DND-41 (cell line): ENCODE data around the gene CARD14.

Experiments
- ATAC-seq: fragments of 200-7000 bp; cut with Tn5 transposase; 3 replicates; pipeline ENCODE4 v1.9.1; 2021; ENCODE audit warnings: low read depth; ENCODE audit not compliant: insufficient read depth
- DNase-seq: peaks from one replicate; pipeline ENCODE4 v3.0.0-alpha.2; 2020
- H2AFZ ChIP-seq: 2 replicates; pipeline ENCODE4 v1.6.0; 2012; ENCODE audit warnings: low read depth, low read length
- H3K27ac ChIP-seq: 2 replicates; pipeline ENCODE4 v1.5.1; 2012; ENCODE audit warnings: low read length, inconsistent platforms
- H3K27me3 ChIP-seq: fragments of 200-600 bp; sonication (generic); 2 replicates; pipeline ENCODE4 v1.6.0; 2012; ENCODE audit warnings: low read length, mild to moderate bottlenecking, inconsistent platforms; ENCODE audit not compliant: insufficient read depth, poor library complexity
- H3K36me3 ChIP-seq: 2 replicates; pipeline ENCODE4 v1.5.1; 2012; ENCODE audit warnings: low read length, inconsistent platforms; ENCODE audit not compliant: insufficient read depth
- H3K4me1 ChIP-seq: 2 replicates; pipeline ENCODE4 v1.5.1; 2012; ENCODE audit warnings: mild to moderate bottlenecking, low read length; ENCODE audit not compliant: insufficient read depth
- H3K4me2 ChIP-seq: 2 replicates; pipeline ENCODE4 v1.6.0; 2012; ENCODE audit warnings: mild to moderate bottlenecking, moderate library complexity, low read length, inconsistent platforms; ENCODE audit not compliant: insufficient read depth
- H3K4me3 ChIP-seq, 2 experiments: fragments of 200-600 bp in 1 of 2; shearing (Covaris generic) in 1 of 2; 2 replicates each; pipeline ENCODE4 v1.5.1; 2012 to 2016; ENCODE audit warnings: inconsistent platforms in 2 of 2, low read length in 2 of 2, mild to moderate bottlenecking in 2 of 2, low read depth in 1 of 2, moderate library complexity in 1 of 2
- H3K79me2 ChIP-seq: 2 replicates; pipeline ENCODE4 v1.6.0; 2012; ENCODE audit warnings: low read length, inconsistent platforms; ENCODE audit not compliant: insufficient read depth
- H3K9ac ChIP-seq: 2 replicates; pipeline ENCODE4 v1.6.0; 2012; ENCODE audit warnings: low read depth, mild to moderate bottlenecking, inconsistent platforms, low read length, moderate library complexity
- H3K9me3 ChIP-seq: 2 replicates; pipeline ENCODE4 v1.5.1; 2012; ENCODE audit warnings: low read length, moderate library complexity, mild to moderate bottlenecking, inconsistent platforms; ENCODE audit not compliant: insufficient read depth, severe bottlenecking
- H4K20me1 ChIP-seq: 2 replicates; pipeline ENCODE4 v1.6.0; 2012; ENCODE audit warnings: low read length; ENCODE audit not compliant: insufficient read depth
- EZH2 ChIP-seq: IDR thresholded peaks from 3 replicates; pipeline ENCODE4 v1.6.1; 2012; ENCODE audit warnings: borderline replicate concordance, low read depth, mild to moderate bottlenecking, moderate library complexity, low read length, inconsistent platforms; ENCODE audit not compliant: severe bottlenecking
- TF ChIP-seq, protein P1 (sequence below): IDR thresholded peaks from 2 replicates; pipeline ENCODE4 v1.5.1; 2012; ENCODE audit warnings: borderline replicate concordance, low read length, moderate library complexity, mild to moderate bottlenecking; ENCODE audit not compliant: poor library complexity, severe bottlenecking; ENCODE audit errors: extremely low read depth

Gene CARD14

DNA sequence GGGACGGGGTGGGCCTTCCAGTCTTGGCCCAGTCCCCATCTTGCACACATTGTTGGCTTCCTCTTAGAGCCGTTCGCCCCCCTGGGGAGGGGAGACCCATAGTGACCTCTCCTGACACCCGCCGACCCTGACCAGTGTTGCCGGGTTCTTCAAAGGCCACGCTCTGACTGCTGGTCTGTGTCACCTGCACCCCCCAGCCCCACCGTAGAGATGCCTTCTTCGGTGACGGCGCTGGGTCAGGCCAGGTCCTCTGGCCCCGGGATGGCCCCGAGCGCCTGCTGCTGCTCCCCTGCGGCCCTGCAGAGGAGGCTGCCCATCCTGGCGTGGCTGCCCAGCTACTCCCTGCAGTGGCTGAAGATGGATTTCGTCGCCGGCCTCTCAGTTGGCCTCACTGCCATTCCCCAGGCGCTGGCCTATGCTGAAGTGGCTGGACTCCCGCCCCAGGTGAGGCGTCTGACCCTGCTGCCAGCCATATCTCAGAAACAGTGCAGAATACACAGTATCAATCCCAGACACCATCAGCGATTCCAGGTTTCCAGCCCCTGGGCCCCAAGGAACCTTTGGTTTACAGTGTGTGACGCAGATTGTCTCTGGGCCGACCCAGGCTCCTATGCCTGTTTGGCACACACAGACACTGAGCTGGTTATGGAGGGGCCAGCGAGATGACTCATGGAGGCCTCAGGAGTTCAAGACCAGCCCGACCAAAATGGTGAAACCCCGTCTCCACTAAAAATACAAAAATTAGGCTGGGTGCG, 51.7 kb downstream of the CARD14 start:
- H3K9me3 ChIP-seq, result no peaks in the 10 kb centered on the region
- H4K20me1 ChIP-seq, result peaks cover 26% of the 10 kb centered on the region
- no peak overlapping the region for H3K4me3 ChIP-seq
- H3K79me2 ChIP-seq, result no peaks in the 10 kb centered on the region
- H3K4me1 ChIP-seq, result peaks cover 19% of the 10 kb centered on the region
- H3K4me2 ChIP-seq, result no peak overlapping the region
- no peaks in the 10 kb centered on the region for H3K27me3 ChIP-seq
- H3K9ac ChIP-seq, result no peak overlapping the region
- no peak overlapping the region for H3K27ac ChIP-seq
- no peak overlapping the region for H2AFZ ChIP-seq
- no peak for ATAC-seq
- H3K36me3 ChIP-seq, result no peaks in the 10 kb centered on the region
- DNase-seq, result no peak
- TF ChIP-seq, protein P1, sequence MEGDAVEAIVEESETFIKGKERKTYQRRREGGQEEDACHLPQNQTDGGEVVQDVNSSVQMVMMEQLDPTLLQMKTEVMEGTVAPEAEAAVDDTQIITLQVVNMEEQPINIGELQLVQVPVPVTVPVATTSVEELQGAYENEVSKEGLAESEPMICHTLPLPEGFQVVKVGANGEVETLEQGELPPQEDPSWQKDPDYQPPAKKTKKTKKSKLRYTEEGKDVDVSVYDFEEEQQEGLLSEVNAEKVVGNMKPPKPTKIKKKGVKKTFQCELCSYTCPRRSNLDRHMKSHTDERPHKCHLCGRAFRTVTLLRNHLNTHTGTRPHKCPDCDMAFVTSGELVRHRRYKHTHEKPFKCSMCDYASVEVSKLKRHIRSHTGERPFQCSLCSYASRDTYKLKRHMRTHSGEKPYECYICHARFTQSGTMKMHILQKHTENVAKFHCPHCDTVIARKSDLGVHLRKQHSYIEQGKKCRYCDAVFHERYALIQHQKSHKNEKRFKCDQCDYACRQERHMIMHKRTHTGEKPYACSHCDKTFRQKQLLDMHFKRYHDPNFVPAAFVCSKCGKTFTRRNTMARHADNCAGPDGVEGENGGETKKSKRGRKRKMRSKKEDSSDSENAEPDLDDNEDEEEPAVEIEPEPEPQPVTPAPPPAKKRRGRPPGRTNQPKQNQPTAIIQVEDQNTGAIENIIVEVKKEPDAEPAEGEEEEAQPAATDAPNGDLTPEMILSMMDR, result no peak
- no peak for TF ChIP-seq EZH2

DNA sequence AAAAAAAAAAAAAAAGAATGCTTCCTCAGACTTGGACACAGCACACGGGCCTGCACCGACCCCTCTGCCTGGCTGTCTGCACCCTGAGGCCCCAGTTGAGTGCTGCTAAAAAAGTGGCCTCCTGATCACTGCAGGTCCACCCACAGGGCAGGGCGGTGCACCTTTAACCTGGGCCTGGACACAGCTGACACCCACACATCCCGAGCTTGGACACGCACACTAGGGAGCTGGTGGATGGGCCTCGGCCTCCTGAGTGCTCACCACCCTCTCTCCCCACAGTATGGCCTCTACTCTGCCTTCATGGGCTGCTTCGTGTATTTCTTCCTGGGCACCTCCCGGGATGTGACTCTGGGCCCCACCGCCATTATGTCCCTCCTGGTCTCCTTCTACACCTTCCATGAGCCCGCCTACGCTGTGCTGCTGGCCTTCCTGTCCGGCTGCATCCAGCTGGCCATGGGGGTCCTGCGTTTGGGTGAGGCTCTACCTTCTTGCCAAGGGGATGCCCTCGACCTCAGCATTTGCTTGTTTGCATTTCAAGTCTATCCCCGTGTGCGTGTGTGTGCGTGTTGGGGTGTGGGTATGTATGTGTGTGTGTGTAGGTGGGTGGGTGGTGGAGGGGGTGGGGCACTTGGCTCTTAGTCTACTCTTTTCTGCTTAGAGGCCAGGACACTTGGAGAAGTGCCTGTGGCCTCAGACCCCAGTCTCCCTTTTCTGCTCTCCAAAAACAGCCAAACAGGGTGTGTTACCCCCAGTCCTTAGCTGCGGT, 52.7 kb downstream of the CARD14 start:
- no peaks in the 10 kb centered on the region for H3K9me3 ChIP-seq
- no peaks in the 10 kb centered on the region for H3K27me3 ChIP-seq
- H3K4me1 ChIP-seq, result peaks cover 19% of the 10 kb centered on the region
- ATAC-seq, result no peak
- no peak for DNase-seq
- no peak overlapping the region for H2AFZ ChIP-seq
- no peak for TF ChIP-seq EZH2
- TF ChIP-seq, protein P1, result no peak
- no peak overlapping the region for H3K4me3 ChIP-seq
- no peak overlapping the region for H3K4me2 ChIP-seq
- H3K27ac ChIP-seq, result no peak overlapping the region
- no peaks in the 10 kb centered on the region for H3K79me2 ChIP-seq
- H3K36me3 ChIP-seq, result no peaks in the 10 kb centered on the region
- peaks cover 20% of the 10 kb centered on the region for H4K20me1 ChIP-seq
- no peak overlapping the region for H3K9ac ChIP-seq

DNA sequence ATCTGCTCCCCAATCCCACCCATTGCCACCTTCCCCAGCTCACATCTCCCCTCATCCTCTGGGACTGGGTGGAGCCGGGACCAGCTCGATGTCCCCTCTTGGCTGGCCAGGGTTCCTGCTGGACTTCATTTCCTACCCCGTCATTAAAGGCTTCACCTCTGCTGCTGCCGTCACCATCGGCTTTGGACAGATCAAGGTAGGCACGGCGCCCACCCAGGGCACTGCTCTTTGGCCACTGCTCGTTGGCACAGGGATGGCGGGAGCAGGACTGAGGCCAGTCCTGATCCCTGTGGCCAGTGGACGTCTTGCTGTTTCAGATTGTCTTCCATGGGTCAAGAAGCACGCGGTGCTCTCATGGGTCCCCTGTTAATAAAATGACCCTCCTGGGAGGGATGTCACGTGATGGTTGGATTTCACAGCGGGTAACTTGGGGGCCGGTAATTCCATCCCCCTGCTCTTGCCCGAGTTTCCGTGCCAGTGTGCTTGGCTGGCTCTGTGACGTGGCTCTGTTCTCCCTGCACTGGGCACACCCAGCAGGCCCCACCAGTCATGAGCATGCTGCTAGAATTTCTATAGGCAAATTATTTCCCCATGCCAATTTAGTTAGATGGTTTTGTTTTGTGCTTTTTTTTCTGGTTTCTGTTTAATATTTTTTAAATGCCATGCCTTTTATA, 53.4 kb downstream of the CARD14 start:
- Histone ChIP-seq H3K27me3 (no peaks in the 10 kb centered on the region), H3K9ac (no peak overlapping the region), H3K27ac (no peak overlapping the region), H3K79me2 (no peaks in the 10 kb centered on the region), H4K20me1 (peaks cover 14% of the 10 kb centered on the region), H3K4me2 (no peak overlapping the region), H2AFZ (no peak overlapping the region), H3K36me3 (no peaks in the 10 kb centered on the region), H3K4me3 (no peak overlapping the region), H3K4me1 (peaks cover 17% of the 10 kb centered on the region), H3K9me3 (no peaks in the 10 kb centered on the region)
- no peak for DNase-seq
- TF ChIP-seq EZH2, result no peak
- TF ChIP-seq, protein P1, result no peak
- ATAC-seq, result no peak
